SK-N-SH (cell line): ENCODE measurements around the gene SMIM28.

Experiments used
- MXI1 ChIP-seq: IDR thresholded peaks from 2 replicates; pipeline ENCODE4 v1.6.1; 2012; ENCODE audit warnings: mild to moderate bottlenecking, low read depth, low read length, improper control_type of control experiment
- RFX5 ChIP-seq: IDR thresholded peaks from 2 replicates; pipeline ENCODE4 v1.6.1; 2012; ENCODE audit warnings: mild to moderate bottlenecking, improper control_type of control experiment, low read length
- TF ChIP-seq, protein P1 (sequence below): IDR thresholded peaks from 2 replicates; pipeline ENCODE4 v1.4.0; 2012; ENCODE audit warnings: low read depth, borderline replicate concordance

DNA sequence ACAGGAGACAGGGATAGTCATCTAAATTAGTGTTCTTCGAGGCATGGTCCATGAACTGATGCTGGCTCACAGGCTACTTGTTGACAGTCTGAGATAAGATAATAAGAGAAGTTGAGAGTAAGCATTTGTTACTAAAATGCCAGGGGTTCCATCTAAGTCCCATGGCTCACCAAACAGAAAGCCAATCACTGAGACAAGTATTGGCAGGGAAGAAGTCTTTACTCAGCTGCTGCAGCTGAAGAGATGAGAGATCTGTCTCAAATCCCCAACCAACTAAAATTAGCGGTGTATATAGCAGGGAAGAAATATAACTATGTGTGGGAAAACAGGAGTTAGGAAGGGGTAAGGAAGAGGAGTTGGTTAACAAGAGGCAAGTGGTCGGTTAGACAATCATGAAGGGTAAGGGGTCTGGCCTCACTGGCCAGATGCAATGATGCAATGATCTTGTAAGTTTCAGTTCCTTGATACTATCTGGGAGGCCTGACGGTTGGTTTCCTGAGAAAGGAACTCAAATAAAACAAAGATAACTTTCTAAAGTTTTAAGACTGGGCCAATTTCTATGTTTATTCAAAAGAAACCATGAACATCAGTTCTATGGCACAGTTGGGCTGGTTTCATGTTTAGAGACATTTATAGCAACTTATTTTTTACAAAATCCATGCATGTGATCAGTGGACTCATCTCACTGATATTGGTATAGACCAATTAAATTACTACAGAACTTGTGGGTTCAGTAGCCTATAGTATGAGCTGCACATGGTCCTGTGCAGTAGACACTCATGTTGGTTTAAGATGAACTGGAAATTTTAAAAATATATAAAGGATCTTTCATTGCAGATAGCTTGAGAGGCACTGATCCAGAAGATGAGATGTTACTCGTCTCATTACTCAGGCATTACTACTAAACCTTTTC, 16.4 kb downstream of the SMIM28 start:
- TF ChIP-seq MXI1 (no peak), RFX5 (no peak)
- TF ChIP-seq, protein P1, sequence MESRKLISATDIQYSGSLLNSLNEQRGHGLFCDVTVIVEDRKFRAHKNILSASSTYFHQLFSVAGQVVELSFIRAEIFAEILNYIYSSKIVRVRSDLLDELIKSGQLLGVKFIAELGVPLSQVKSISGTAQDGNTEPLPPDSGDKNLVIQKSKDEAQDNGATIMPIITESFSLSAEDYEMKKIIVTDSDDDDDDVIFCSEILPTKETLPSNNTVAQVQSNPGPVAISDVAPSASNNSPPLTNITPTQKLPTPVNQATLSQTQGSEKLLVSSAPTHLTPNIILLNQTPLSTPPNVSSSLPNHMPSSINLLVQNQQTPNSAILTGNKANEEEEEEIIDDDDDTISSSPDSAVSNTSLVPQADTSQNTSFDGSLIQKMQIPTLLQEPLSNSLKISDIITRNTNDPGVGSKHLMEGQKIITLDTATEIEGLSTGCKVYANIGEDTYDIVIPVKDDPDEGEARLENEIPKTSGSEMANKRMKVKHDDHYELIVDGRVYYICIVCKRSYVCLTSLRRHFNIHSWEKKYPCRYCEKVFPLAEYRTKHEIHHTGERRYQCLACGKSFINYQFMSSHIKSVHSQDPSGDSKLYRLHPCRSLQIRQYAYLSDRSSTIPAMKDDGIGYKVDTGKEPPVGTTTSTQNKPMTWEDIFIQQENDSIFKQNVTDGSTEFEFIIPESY, result no peak
